ENCODE measurements around the gene TALDO1. TPM values are rescaled to one million over a fixed set of nuclear protein-coding genes. Genes with fewer than 3 reads are reported as not detected.
A peak's percentile ranks its signal among the peaks of the same experiment; 100 is the strongest.

Gene TALDO1
- total and polyA plus RNA-seq, 2 of the 8 experiments (the other 6 are each of a cell fraction or from before 2014, with no cell fraction given): 265 to 308 TPM

DNA sequence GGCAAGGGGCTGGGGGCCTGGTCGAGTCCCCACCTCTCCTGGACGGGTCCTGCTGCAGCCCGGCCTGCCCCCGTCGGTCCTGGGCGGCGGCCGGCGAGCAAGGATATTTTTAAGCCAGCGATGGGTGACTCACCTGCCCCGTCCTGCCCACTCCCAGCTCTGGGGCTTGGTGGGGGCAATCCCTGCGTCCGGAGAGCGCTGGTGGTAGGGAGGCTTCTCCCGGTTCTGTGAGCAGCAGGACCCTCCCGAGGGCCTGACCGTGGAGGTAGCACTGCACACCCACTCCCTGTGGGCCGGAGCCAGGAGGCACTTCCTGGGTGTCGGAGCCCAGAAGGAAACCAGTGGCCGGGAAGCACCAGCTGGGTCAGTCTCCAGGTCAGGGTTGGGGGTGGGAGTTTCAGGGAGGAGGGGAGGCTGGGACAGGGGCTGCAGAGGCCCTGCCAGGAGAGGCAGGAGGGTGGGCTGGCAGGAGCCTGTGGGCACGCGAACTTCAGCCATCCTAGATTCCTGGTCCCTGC lies 40.8 kb upstream of the TALDO1 start:
- DNase-seq (ENCODE audit: low read depth in 1 of 2, low spot score in 2 of 2): peak in 1 of 2 experiments; percentile 69
- Histone ChIP-seq H3K9me3 (ENCODE audit: insufficient read depth in 2 of 2, low read depth in 1 of 2, low read length in 1 of 2) (no peaks in the 10 kb centered on the region), H3K4me3 (ENCODE audit: extremely low read depth in 1 of 4, insufficient read depth in 2 of 4, low read depth in 3 of 4, low read length in 4 of 4) (peak overlapping the region; percentile 38 to 64 (median 49)), H2BK12ac (ENCODE audit: low read depth, low read length) (peak overlapping the region; percentile 55; the same call in 1 of the 2 replicates), H2BK15ac (ENCODE audit: low read length) (peak overlapping the region; percentile 88), H4K5ac (ENCODE audit: insufficient read length, low read depth, low read length) (peak overlapping the region; percentile 29), H4K8ac (ENCODE audit: extremely low read depth, insufficient read depth, low read length) (peak overlapping the region; percentile 35; the same call in 1 of the 2 replicates), H2BK20ac (ENCODE audit: low read length) (peak overlapping the region; percentile 72; the same call in 1 of the 2 replicates), H4K91ac (replicated peaks; ENCODE audit: insufficient read length, low read length) (peak overlapping the region; percentile 94), H4K20me1 (replicated peaks in 1 of 2; ENCODE audit: control insufficient read depth in 1 of 2, insufficient read depth in 2 of 2, low read length in 2 of 2) (peaks cover 1 to 2% of the 10 kb centered on the region in 2 experiments), H3K23me2 (ENCODE audit: low read depth, low read length) (peaks cover 8% of the 10 kb centered on the region; the same call in 1 of the 2 replicates), H3K14ac (ENCODE audit: insufficient read length) (peak overlapping the region; percentile 55), H3K23ac (ENCODE audit: insufficient read length) (no peak overlapping the region), H2BK120ac (replicated peaks; ENCODE audit: low read depth, low read length) (peak overlapping the region; percentile 54), H3K9ac (replicated peaks in 1 of 4; ENCODE audit: extremely low read depth in 1 of 4, low read depth in 3 of 4, low read length in 3 of 4) (peak overlapping the region in 1 of 4 experiments; percentile 8; a peak in 3 of 7 replicates), H3K79me2 (ENCODE audit: control insufficient read depth in 1 of 2, insufficient read depth in 2 of 2, low read length in 2 of 2) (no peaks in the 10 kb centered on the region), H2AFZ (ENCODE audit: low read length) (no peak overlapping the region), H3K56ac (replicated peaks; ENCODE audit: insufficient read length, low read depth, low read length) (no peak overlapping the region), H3K27me3 (replicated peaks in 1 of 4; ENCODE audit: control insufficient read depth in 3 of 4, extremely low read depth in 1 of 4, insufficient read depth in 3 of 4, low read length in 3 of 4) (no peaks in the 10 kb centered on the region), H2BK5ac (ENCODE audit: low read depth, low read length) (peak overlapping the region; percentile 83; the same call in 1 of the 2 replicates), H3K18ac (ENCODE audit: extremely low read depth, low read length) (peak overlapping the region; percentile 97), H3K4me1 (replicated peaks in 1 of 4; ENCODE audit: control insufficient read depth in 3 of 4, insufficient read depth in 4 of 4, low read length in 3 of 4) (peaks cover 0 to 48% (median 33%) of the 10 kb centered on the region in 4 experiments; a peak in 6 of 7 replicates), H3K4ac (replicated peaks; ENCODE audit: insufficient read length, low read depth, low read length) (peak overlapping the region; percentile 98), H3K27ac (ENCODE audit: low read depth, low read length) (no peak overlapping the region), H3K79me1 (ENCODE audit: low read depth, low read length) (no peaks in the 10 kb centered on the region), H3K36me3 (ENCODE audit: control insufficient read depth in 2 of 4, insufficient read depth in 4 of 4, low read length in 3 of 4) (no peaks in the 10 kb centered on the region; a peak in 1 of 8 replicates), H3K4me2 (ENCODE audit: insufficient read depth in 1 of 2, low read depth in 2 of 2, low read length in 2 of 2) (peak overlapping the region; percentile 62 to 85), H2AK5ac (ENCODE audit: low read depth, low read length) (no peak overlapping the region)
- ChIA-PET CTCF (ENCODE audit: partially characterized antibody) (interaction anchor here (0.7 to 3.6 kb wide), 8 partner anchors 10 to 80 kb away, joined by 3 to 22 read pairs (median 6); partner anchors contain the start of genes DEAF1 and TMEM80), POLR2A (ENCODE audit: partially characterized antibody) (interaction anchor here (0.8 to 2.2 kb wide), 12 partner anchors 11 to 82 kb away, joined by 3 to 16 read pairs (median 4); partner anchors contain the start of genes CDHR5, DEAF1, TALDO1 and TMEM80)
- 15% methylated on average over 14 of the region's 22 CpGs; no CpG with 5 or more reads in 1 of the 2 experiments for WGBS, 2 experiments (ENCODE audit: extremely low coverage in 1 of 2, insufficient coverage in 1 of 2, insufficient read length in 1 of 2, insufficient replicate concordance in 2 of 2, low coverage in 1 of 2, low lambda C conversion rate in 2 of 2, missing lambda C conversion rate in 1 of 2)
- TF ChIP-seq, protein P1, sequence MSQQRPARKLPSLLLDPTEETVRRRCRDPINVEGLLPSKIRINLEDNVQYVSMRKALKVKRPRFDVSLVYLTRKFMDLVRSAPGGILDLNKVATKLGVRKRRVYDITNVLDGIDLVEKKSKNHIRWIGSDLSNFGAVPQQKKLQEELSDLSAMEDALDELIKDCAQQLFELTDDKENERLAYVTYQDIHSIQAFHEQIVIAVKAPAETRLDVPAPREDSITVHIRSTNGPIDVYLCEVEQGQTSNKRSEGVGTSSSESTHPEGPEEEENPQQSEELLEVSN (IDR thresholded peaks at IDR 0.05): no peak
- 0 out of 2 replicates have a peak, but pooled peaks have one; percentile 21 for TF ChIP-seq SUZ12 (IDR thresholded peaks at IDR 0.05; ENCODE audit: low read length)
- peak; percentile 37 for TF ChIP-seq EZH2 (IDR thresholded peaks at IDR 0.05; ENCODE audit: low read depth, low read length, severe bottlenecking)
- TF ChIP-seq BCL11A (IDR thresholded peaks at IDR 0.05; ENCODE audit: low read depth in 2 of 2, low read length in 2 of 2): no peak
- FAIRE-seq: no peak

All from H1 (cell line).